ENCODE data around the gene MYLIP.

The MYLIP gene

GRCh38 chr6:16145038-16145437 is 16.2 kb downstream of the MYLIP start:
- DNase-seq, result no peak

DNA sequence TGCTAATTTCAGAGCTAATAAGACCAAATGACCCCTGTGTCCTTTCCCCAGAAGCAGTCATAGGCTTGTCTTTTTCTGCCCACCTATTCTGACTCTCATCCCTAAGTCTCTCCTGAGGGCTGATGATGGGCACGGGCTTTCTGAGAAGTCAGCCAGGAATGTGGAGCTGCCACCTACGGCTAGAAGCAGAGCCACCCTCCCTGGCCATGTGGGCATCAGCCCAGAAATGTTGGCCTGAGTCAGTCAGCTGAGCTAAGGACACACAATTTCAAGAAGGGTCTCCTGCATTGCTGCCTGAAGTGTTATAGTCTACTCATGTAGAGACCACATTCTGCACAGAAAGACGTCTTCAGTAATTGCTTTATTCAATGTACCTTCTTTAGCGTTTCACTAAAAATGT is 17.1 kb downstream of the MYLIP start:
- DNase-seq, result no peak

- DNase-seq, result no peak
Measured at GRCh38 chr6:16146527-16146955, 17.7 kb downstream of the MYLIP start.

DNA sequence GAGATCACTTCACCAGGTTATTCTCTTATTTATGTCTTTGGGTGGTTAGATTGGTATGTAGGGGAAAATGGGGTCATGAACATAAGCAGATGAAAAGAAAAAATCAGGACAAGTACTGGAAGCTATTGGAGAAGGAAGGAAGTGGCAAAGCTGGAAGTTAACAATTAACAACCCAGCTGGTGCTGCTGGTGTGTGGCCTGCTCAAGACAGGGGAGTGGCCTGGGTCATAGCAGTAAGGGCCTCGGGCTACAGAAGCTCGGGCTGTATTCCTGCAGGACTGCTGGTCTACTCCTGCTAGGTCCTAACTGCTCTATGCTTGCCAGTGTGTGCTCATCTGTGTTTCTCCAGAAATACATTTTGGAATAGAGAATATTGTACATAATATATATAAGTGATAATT is 19.6 kb downstream of the MYLIP start:
- no peak for DNase-seq

- no peak for DNase-seq
Measured at GRCh38 chr6:16149305-16149704, 20.4 kb downstream of the MYLIP start.

GRCh38 chr6:16150098-16150497 is 21.2 kb downstream of the MYLIP start:
- DNase-seq, result no peak

- no peak for DNase-seq
Measured at GRCh38 chr6:16153211-16153820, 24.4 kb downstream of the MYLIP start.

GRCh38 chr6:16154904-16155303 is 26.0 kb downstream of the MYLIP start:
- DNase-seq, result no peak

- no peak for DNase-seq
Measured at GRCh38 chr6:16157492-16157891, 28.6 kb downstream of the MYLIP start.

- no peak for DNase-seq
Measured at GRCh38 chr6:16157909-16158308, 29.0 kb downstream of the MYLIP start.

- DNase-seq, result no peak
Measured at GRCh38 chr6:16158943-16159557, 30.2 kb downstream of the MYLIP start.

GRCh38 chr6:16160794-16161193 is 31.9 kb downstream of the MYLIP start:
- no peak for DNase-seq

DNA sequence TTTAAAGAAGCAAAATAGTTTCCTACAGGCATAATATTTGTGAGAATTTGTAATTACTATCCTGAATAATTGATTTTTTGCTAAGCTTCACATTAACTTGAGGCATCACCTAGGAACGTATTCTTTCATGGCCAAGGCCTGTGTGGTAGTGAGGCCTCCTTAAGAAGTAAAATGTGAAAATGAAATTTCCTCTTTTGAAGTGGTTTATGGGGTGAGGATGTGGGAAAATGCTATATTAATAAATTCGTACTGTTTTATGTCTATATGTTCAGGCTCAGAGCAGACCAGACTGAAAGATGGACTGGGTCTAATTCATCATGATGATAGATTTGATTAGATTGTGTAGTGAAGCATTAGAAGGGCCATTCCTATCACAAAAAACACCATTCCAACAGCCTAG is 33.1 kb downstream of the MYLIP start:
- no peak for DNase-seq

- no peak for DNase-seq
Measured at GRCh38 chr6:16163066-16163465, 34.2 kb downstream of the MYLIP start.

DNA sequence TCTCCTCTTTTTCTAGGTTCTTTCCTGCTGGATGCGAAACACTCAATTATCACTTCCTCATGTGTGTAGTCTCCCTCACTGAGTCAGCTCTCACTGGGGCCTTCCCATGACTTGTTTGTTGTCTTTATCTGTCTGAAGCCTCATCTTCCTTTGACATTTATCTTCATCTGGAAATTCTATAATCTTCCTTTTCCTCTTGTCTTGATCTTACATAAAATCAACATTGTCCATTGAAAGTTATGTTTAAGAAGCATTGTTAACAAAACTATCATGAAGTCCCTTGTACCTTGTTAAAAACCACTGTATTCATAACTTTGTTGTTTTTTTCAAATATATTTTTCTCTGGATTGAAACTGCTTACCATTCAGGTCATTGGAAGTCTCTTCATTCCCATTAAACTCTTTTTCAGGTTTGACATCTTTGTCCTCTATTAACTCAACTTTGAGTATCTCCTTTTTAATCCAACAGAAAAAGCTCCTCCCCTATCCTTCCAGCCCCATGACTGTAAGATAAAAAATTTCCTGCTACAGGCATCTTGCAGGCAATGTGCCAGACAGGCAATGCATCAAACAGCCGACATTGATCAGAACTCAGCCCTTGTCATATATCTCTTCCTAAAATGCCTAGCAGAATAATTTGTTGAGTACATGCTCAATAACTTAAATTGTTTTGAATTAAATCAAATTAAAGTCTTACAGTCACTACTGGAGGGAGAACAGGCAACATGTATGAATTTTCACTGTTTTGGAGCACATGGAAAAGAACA is 34.8 kb downstream of the MYLIP start:
- no peak for DNase-seq

- DNase-seq, result no peak
Measured at GRCh38 chr6:16165641-16166040, 36.8 kb downstream of the MYLIP start.

GRCh38 chr6:16166871-16167608 is 38.2 kb downstream of the MYLIP start:
- no peak for DNase-seq

- DNase-seq, result no peak
Measured at GRCh38 chr6:16168121-16168520, 39.2 kb downstream of the MYLIP start.

- DNase-seq, result no peak
Measured at GRCh38 chr6:16168858-16169257, 40.0 kb downstream of the MYLIP start.

- no peak for DNase-seq
Measured at GRCh38 chr6:16171400-16171799, 42.5 kb downstream of the MYLIP start.

- no peak for DNase-seq
Measured at GRCh38 chr6:16173167-16173940, 44.5 kb downstream of the MYLIP start.

- no peak for DNase-seq
Measured at GRCh38 chr6:16174416-16175078, 45.7 kb downstream of the MYLIP start.
